ENCODE results near the gene PERCC1.

PERCC1 gene

GRCh38 chr16:1412847-1413246 is 18.0 kb upstream of the PERCC1 start:
- DNase-seq (ENCODE audit: low read depth in 2 of 2) = no peak

GRCh38 chr16:1413684-1414531 is 17.0 kb upstream of the PERCC1 start:
- peak; percentile 42 to 53 for DNase-seq (ENCODE audit: low read depth in 2 of 2)

GRCh38 chr16:1414532-1415260 is 16.2 kb upstream of the PERCC1 start, which contains the start of gene UNKL:
Gene UNKL (minus strand): TSS chr16:1414704. CDS start chr16:1414691, 13 bp downstream.
- DNase-seq (ENCODE audit: low read depth in 2 of 2) = peak; percentile 77 to 79

GRCh38 chr16:1416521-1416941 is 14.3 kb upstream of the PERCC1 start:
- DNase-seq (ENCODE audit: low read depth in 2 of 2) = no peak

- DNase-seq (ENCODE audit: low read depth in 2 of 2) = no peak
Measured at GRCh38 chr16:1420111-1420539, 10.8 kb upstream of the PERCC1 start.

GRCh38 chr16:1422076-1422475 is 8.8 kb upstream of the PERCC1 start:
- DNase-seq (ENCODE audit: low read depth in 2 of 2) = no peak

GRCh38 chr16:1424028-1424427 is 6.8 kb upstream of the PERCC1 start:
- DNase-seq (ENCODE audit: low read depth in 2 of 2) = no peak

GRCh38 chr16:1425616-1426370 is 5.1 kb upstream of the PERCC1 start:
- DNase-seq (ENCODE audit: low read depth in 2 of 2) = no peak

- no peak for DNase-seq (ENCODE audit: low read depth in 2 of 2)
Measured at GRCh38 chr16:1426734-1427471, 4.0 kb upstream of the PERCC1 start.

- no peak for DNase-seq (ENCODE audit: low read depth in 2 of 2)
Measured at GRCh38 chr16:1427473-1428461, 3.1 kb upstream of the PERCC1 start.

- peak in 1 of 2 donors; percentile 37 for DNase-seq (ENCODE audit: low read depth in 2 of 2)
Measured at GRCh38 chr16:1428511-1428910, 2.4 kb upstream of the PERCC1 start.

- DNase-seq (ENCODE audit: low read depth in 2 of 2) = no peak
Measured at GRCh38 chr16:1429012-1429411, 1.9 kb upstream of the PERCC1 start.

- DNase-seq (ENCODE audit: low read depth in 2 of 2) = no peak
Measured at GRCh38 chr16:1429631-1430030, 1.2 kb upstream of the PERCC1 start.

- DNase-seq (ENCODE audit: low read depth in 2 of 2) = no peak
Measured at GRCh38 chr16:1430214-1430758, 592 bp upstream of the PERCC1 start.

GRCh38 chr16:1431497-1432270 is 806 bp downstream of the PERCC1 start:
- no peak for DNase-seq (ENCODE audit: low read depth in 2 of 2)

- DNase-seq (ENCODE audit: low read depth in 2 of 2) = no peak
Measured at GRCh38 chr16:1432388-1433262, 1.7 kb downstream of the PERCC1 start.

GRCh38 chr16:1433263-1433560 is 2.3 kb downstream of the PERCC1 start:
- DNase-seq (ENCODE audit: low read depth in 2 of 2) = no peak

- no peak for DNase-seq (ENCODE audit: low read depth in 2 of 2)
Measured at GRCh38 chr16:1433756-1434155, 2.9 kb downstream of the PERCC1 start.

Data from stimulated activated CD4-positive, alpha-beta T cell treated with anti-CD3 and anti-CD28 coated beads, Interleukin-1b, Interleukin-23, amount 100 ng/mL, for 4 hours (primary cell).